NB4 (cell line): ENCODE measurements around the gene PRDM9.

Experiments
- POLR2A ChIP-seq: IDR thresholded peaks from 2 replicates; pipeline ENCODE4 v1.6.1; 2011; ENCODE audit warnings: mild to moderate bottlenecking; ENCODE audit not compliant: insufficient read length; ENCODE audit errors: extremely low read depth
- TF ChIP-seq, protein P1 (sequence below): IDR thresholded peaks from one replicate; pipeline ENCODE4 v1.5.1; 2012; ENCODE audit warnings: low read depth, low read length
- TF ChIP-seq, protein P2 (sequence below): IDR thresholded peaks from 2 replicates; pipeline ENCODE4 v1.6.1; 2011; ENCODE audit warnings: low read depth, low read length

DNA sequence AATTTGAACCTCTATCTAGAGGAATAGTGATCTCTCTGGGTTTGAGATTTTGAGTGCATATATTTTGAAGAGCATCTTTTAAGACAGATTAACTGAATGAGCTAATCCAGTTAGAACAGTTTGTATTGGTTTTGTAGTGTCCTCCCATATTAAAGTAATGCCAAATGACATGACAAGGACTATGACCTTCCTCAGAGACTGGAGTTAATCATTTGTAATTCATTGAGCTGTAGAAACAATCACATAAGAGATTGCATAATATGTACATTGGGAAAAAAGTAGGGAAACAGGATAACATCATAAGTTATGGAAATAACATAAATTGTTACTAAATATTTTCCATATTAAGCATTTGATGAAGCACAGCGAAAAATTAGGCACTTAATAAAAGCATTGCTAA is 45.8 kb upstream of the PRDM9 start:
- TF ChIP-seq POLR2A = no peak
- TF ChIP-seq, protein P1, sequence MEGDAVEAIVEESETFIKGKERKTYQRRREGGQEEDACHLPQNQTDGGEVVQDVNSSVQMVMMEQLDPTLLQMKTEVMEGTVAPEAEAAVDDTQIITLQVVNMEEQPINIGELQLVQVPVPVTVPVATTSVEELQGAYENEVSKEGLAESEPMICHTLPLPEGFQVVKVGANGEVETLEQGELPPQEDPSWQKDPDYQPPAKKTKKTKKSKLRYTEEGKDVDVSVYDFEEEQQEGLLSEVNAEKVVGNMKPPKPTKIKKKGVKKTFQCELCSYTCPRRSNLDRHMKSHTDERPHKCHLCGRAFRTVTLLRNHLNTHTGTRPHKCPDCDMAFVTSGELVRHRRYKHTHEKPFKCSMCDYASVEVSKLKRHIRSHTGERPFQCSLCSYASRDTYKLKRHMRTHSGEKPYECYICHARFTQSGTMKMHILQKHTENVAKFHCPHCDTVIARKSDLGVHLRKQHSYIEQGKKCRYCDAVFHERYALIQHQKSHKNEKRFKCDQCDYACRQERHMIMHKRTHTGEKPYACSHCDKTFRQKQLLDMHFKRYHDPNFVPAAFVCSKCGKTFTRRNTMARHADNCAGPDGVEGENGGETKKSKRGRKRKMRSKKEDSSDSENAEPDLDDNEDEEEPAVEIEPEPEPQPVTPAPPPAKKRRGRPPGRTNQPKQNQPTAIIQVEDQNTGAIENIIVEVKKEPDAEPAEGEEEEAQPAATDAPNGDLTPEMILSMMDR = no peak
- TF ChIP-seq, protein P2, sequence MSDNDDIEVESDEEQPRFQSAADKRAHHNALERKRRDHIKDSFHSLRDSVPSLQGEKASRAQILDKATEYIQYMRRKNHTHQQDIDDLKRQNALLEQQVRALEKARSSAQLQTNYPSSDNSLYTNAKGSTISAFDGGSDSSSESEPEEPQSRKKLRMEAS = no peak
